ENCODE results near the gene NR3C1.

NR3C1 gene

DNA sequence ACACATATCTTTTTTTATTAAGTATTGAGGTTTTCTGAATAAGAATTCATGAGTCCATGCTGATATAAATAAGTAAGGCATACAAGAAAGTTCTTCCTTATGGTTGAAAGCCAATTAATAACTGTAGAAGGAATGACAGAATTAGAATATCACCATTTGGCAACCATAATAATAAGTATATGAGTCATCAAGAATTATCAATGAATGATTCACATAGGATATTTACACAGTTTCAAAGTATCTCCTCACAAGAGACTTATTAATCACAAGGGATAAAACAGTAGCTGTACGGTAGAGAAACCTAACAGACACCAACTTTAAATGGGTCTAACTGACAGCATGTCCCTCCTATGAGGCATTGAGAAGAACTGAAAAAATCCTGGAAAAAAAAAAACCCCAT, 161.6 kb downstream of the NR3C1 start:
- H3K27ac ChIP-seq: no peak overlapping the region

GRCh38 chr5:143239882-143240518, 163.5 kb downstream of the NR3C1 start:
- no peak for DNase-seq
- no peak for TF ChIP-seq CTCF (IDR thresholded peaks at IDR 0.05)
- Histone ChIP-seq H3K4me1 (peaks cover 0 to 28% (median 17%) of the 10 kb centered on the region in 4 donors), H3K36me3 (no peaks in the 10 kb centered on the region), H3K9me3 (no peaks in the 10 kb centered on the region), H3K27me3 (no peaks in the 10 kb centered on the region), H3K27ac (no peak overlapping the region), H3K4me3 (no peak overlapping the region)
- intact Hi-C loops (cut with DNase I; ENCODE audit: low total_unique reads): no loop called here

More for the DNA sequence above, 161.6 kb downstream of the NR3C1 start:
- no peak overlapping the region for H3K4me3 ChIP-seq
- H3K36me3 ChIP-seq: no peaks in the 10 kb centered on the region
- no peak for DNase-seq
- no peaks in the 10 kb centered on the region for H3K9me3 ChIP-seq
- intact Hi-C loops (cut with DNase I; ENCODE audit: low total_unique reads): no loop called here
- peaks cover 0 to 20% (median 18%) of the 10 kb centered on the region in 4 donors for H3K4me1 ChIP-seq
- no peaks in the 10 kb centered on the region for H3K27me3 ChIP-seq
- TF ChIP-seq CTCF (IDR thresholded peaks at IDR 0.05): no peak

GRCh38 chr5:143238620-143239019, 164.9 kb downstream of the NR3C1 start:
- no peak for DNase-seq
- no peaks in the 10 kb centered on the region for H3K36me3 ChIP-seq
- no peaks in the 10 kb centered on the region for H3K9me3 ChIP-seq
- TF ChIP-seq CTCF (IDR thresholded peaks at IDR 0.05): no peak
- H3K4me3 ChIP-seq: no peak overlapping the region
- no peak overlapping the region for H3K27ac ChIP-seq
- peaks cover 0 to 24% (median 12%) of the 10 kb centered on the region in 4 donors for H3K4me1 ChIP-seq
- intact Hi-C loops (cut with DNase I; ENCODE audit: low total_unique reads): no loop called here
- no peaks in the 10 kb centered on the region for H3K27me3 ChIP-seq

- H3K27ac ChIP-seq: no peak overlapping the region
- TF ChIP-seq CTCF (IDR thresholded peaks at IDR 0.05): no peak
- intact Hi-C loops (cut with DNase I; ENCODE audit: low total_unique reads): no loop called here
- no peaks in the 10 kb centered on the region for H3K36me3 ChIP-seq
- H3K9me3 ChIP-seq: no peaks in the 10 kb centered on the region
- peaks cover 0 to 21% (median 6%) of the 10 kb centered on the region in 4 donors for H3K4me1 ChIP-seq
- no peak overlapping the region for H3K4me3 ChIP-seq
- H3K27me3 ChIP-seq: no peaks in the 10 kb centered on the region
- no peak for DNase-seq
These were observed 165.8 kb downstream of the NR3C1 start for GRCh38 chr5:143237664-143238063.

DNA sequence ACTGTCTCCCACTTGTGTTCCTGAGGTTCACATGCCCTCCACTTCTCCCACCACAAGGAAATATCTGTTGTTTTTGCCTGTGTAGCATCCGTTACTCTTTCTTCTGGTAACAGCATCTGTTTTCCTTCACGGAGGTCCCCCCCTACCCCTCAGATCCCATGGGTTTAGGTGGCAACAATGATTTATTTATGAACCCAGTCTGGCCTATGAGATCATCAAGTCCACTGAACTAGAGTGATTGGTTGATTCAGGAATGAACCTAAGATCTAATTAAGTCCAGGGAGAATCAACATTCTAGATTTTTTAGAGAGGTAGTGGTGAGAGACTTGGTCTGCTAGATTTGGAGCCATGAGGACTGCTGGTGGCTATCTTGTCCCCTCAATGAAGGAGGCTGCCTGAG, 166.8 kb downstream of the NR3C1 start:
- H3K4me1 ChIP-seq: peaks cover 0 to 24% (median 7%) of the 10 kb centered on the region in 4 donors
- no peak for TF ChIP-seq CTCF (IDR thresholded peaks at IDR 0.05)
- no peaks in the 10 kb centered on the region for H3K9me3 ChIP-seq
- H3K36me3 ChIP-seq: no peaks in the 10 kb centered on the region
- DNase-seq: no peak
- intact Hi-C loops (cut with DNase I; ENCODE audit: low total_unique reads): no loop called here
- H3K27ac ChIP-seq: no peak overlapping the region
- no peak overlapping the region for H3K4me3 ChIP-seq
- H3K27me3 ChIP-seq: no peaks in the 10 kb centered on the region

All from tibial artery (tissue), 4 donors.